PFSK-1 (cell line): ENCODE measurements around the gene BNC2.

Experiments used
- POLR2AphosphoS5 ChIP-seq: IDR thresholded peaks from 2 replicates; pipeline ENCODE4 v1.6.1; 2012; ENCODE audit warnings: low read depth, mild to moderate bottlenecking, control low read depth, low read length, moderate library complexity
- REST ChIP-seq, 2 experiments: IDR thresholded peaks; 2 replicates each; pipeline versions ENCODE4 v1.6.1 to v1.8.0; 2011 to 2012; ENCODE audit warnings: low read depth in 2 of 2, low read length in 2 of 2, control low read depth in 1 of 2, inconsistent platforms in 1 of 2, mild to moderate bottlenecking in 1 of 2, moderate library complexity in 1 of 2; ENCODE audit not compliant: insufficient read depth in 1 of 2
- SIN3A ChIP-seq: IDR thresholded peaks from 2 replicates; pipeline ENCODE4 v1.6.1; 2012; ENCODE audit warnings: mild to moderate bottlenecking, low read length, moderate library complexity, borderline replicate concordance; ENCODE audit not compliant: insufficient read depth
- TAF1 ChIP-seq: IDR thresholded peaks from 2 replicates; pipeline ENCODE4 v1.6.1; 2012; ENCODE audit warnings: low read length, control low read depth, borderline replicate concordance; ENCODE audit not compliant: insufficient read depth

GRCh38 chr9:16496908-16497307, 373.6 kb downstream of the BNC2 start:
- TF ChIP-seq POLR2AphosphoS5 (no peak), TAF1 (no peak), REST (IDR thresholded peaks at IDR 0.05; ENCODE audit: insufficient read depth in 1 of 2, low read depth in 2 of 2, low read length in 2 of 2) (no peak), SIN3A (no peak)
